GM19099 (cell line): Measurements from ENCODE around the gene PCSK2.

Experiments
- POLR2A ChIP-seq: IDR thresholded peaks from 3 replicates; pipeline ENCODE4 v1.6.1; 2011; ENCODE audit warnings: low read depth; ENCODE audit not compliant: insufficient read length; ENCODE audit errors: extremely low read depth

Gene PCSK2

GRCh38 chr20:17229256-17229655, 2.4 kb downstream of the PCSK2 start:
- TF ChIP-seq POLR2A = no peak

DNA sequence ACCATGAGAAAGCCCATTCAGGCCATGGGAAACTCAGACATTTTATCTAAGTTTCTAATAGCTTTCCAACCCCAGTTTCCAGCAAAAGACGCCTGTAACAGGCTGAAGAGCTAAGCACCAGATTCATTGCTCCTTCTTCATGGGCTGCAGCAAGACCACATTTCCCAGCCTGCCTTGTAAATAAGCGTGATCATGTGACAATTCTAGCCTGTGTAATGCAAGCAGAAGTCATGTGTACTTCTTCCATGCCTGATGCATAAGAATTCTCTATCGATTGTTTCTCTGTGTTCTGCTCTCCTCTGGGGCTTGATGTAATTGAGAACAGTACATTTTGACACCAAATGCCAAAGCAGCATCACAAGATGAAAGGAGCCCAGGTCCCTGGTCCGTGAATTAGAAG, 6.8 kb downstream of the PCSK2 start:
- TF ChIP-seq POLR2A = no peak

DNA sequence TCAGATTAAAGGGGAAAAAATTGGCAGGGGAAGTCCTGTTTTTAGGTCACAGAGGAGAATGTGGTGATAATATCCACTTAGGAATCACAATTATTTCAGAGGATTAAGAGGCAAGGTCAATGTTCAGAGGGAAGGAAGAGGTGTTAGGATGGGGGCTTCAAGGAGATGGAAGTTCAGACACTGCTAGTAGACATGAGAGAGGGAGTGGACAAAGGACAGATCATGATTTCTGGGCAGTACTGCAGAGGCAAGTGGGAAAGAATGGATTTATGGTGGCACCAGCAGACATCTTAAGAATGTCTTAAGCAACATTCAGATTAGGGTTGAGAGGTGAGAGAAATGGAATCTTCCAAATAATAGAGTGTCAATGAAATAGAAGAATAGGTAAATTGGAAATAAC, 9.9 kb downstream of the PCSK2 start:
- no peak for TF ChIP-seq POLR2A

DNA sequence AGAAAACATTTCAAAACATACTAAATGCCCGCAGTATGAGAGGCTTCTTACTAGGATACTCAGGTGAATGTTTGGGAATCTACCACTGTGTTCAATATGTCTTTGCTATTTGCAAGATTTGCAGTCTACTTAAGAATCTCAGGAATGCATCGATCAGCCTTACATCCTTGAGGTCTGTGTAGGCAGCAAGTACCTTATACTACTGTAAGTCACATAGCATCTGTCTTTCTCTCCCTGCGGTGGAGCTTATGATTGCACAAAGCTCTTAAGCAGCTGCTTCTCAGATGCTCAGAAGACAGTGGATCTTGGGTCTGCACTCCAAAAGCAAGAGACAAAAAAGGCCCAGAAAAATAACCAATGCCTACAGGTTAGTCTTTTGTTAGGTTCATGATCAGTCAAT, 21.4 kb downstream of the PCSK2 start:
- TF ChIP-seq POLR2A = no peak

DNA sequence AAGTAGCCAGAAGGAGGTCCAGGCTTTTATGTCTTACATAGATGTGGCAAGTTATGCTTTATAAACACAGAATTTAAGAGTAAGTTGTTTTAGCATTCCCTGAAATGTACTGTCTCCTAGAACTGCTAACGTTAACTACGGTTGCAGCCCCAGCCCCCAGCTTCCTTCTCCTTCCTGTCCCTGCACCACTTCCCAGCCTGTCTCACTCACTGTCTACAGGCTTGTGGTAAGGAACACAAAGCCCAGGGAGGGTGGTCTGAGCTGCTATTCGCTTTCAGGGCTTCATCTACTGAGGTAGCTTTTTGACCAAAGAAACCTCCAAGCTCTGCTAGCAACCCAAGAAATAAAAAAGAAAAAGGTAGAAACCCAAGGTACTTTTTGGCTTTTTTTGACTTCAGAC, 35.9 kb downstream of the PCSK2 start:
- no peak for TF ChIP-seq POLR2A

DNA sequence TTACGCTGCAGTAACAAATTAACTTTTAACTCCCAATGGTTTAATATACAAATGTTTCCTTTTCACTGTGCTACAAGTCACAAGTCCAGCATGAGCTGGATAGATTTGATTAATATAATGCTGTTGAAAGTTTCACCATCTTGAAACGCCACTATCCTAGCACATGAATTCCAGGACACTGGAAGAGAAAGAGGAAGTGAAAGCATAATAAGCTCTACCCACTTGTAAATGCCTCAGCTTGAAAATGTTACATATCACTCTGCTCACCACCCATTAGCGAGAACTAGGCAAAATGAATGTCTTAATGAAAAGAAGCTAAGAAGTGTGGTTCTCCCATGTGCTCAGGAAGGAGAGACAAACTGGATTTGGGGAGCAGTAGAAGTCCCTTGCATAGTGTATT, 46.9 kb downstream of the PCSK2 start:
- no peak for TF ChIP-seq POLR2A

DNA sequence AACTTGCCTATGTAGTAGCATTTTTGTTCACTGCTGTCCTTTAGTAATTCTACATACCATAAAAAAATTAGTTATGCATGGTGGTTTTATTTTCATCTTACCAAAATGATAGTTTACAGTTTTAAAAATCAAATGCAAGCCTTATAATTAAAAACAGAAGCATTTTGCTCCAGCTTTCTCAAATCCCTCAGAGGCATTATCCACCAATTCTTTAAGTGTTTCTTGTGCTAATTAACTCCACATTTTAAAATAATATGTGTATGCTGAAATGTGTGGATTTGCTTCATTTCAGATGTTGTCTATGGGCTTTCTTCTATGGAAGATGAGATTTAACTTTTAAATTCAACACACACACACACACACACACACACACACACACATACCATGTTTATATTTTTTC, 49.3 kb downstream of the PCSK2 start:
- TF ChIP-seq POLR2A = no peak

DNA sequence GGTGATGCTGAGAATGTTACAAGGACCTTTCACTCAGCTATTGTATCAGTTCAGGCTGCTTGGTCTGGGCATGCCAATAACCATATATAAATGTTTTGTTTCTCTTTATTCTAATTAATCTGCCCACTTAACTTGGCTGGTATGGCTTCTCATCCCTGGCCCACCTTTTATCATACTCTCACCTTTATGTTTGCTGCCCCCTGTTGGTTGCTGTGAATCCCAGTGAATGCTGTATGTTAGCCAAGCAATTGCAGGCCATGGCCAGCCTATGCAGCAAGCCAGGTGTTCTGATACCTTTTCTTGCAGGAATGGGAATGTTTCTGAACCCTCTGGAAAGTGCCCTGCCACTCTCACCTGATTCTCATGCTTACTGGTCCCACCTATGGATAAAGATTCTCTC, 54.6 kb downstream of the PCSK2 start:
- no peak for TF ChIP-seq POLR2A

GRCh38 chr20:17282501-17282900, 55.7 kb downstream of the PCSK2 start:
- no peak for TF ChIP-seq POLR2A

- TF ChIP-seq POLR2A = no peak
These were observed 60.7 kb downstream of the PCSK2 start for GRCh38 chr20:17287503-17287902.

DNA sequence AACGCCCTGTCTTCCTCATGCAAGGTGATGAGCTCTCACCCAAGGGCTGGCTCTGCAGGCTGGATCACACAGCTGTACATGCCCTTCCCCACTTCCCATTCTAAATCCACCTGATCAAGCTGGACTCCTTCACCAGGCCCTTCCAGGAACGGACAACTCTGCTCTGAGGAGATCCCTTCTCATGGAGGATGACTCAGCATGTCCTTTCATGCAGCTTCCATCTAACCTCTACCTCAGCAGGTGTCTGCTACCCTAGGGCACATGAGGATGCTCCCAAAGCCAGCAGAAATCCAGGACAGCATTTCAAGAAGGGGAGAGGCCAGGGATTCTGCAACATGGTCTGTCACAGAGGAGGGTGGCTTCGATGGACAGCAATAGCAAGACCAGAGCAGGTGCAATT, 61.2 kb downstream of the PCSK2 start:
- no peak for TF ChIP-seq POLR2A

DNA sequence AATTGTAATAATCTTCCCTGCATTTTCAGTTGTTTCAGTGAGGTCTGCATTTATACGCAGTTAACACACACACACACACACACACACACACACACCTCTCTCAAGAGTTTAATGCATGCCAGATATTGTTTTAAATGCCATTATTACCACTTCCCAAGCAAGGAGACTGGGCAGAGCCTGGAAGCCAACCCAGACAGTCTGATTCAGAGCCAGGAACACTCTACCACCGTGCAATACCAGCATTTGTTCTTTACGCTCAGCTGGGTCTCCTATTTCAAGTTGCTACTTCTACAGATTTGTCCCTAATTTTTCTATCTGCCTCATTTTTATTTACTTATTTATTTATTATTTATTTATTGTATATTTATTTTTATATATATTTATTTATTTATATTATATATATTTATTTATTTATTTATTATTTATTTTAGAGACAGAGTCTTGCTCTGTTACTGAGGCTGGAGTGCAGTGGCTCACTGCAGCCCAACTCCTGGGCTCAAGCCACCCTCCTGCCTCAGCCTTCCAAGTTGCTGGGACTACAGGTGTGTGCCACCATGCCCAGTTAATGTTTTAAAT, 68.4 kb downstream of the PCSK2 start:
- TF ChIP-seq POLR2A = no peak

GRCh38 chr20:17295991-17296390, 69.2 kb downstream of the PCSK2 start:
- TF ChIP-seq POLR2A = no peak

GRCh38 chr20:17298171-17298570, 71.3 kb downstream of the PCSK2 start:
- TF ChIP-seq POLR2A = no peak

GRCh38 chr20:17298751-17299150, 71.9 kb downstream of the PCSK2 start:
- no peak for TF ChIP-seq POLR2A

GRCh38 chr20:17300113-17300512, 73.3 kb downstream of the PCSK2 start:
- no peak for TF ChIP-seq POLR2A

DNA sequence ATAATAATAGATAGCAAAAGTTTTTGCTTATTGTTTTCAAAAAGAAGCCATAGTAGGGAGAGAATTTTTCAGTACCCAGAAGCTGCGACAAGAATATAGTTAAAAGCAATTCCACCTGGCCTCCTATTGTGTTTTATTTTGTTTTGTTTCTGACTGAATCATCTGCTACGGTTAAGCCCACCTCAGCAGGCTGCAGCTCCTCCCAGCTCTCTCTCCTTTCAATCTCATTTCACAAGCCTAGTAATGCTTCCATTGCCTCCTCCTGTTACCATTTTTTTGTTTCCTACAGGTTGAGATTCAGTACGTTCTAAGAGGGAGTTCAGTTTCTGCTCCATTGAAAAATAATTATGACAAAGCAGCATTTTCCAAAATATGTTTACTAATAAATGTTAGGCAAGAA, 77.9 kb downstream of the PCSK2 start:
- no peak for TF ChIP-seq POLR2A
